HG03521 (cell line): ENCODE measurements around the gene OSMR.
"Not testable (repeated sequence)": the region's sequence is repeated elsewhere in the genome, so short reads cannot be mapped to it uniquely, and the experiment has no call there.

ENCODE experiments used
- ATAC-seq: cut with Tn5 transposase; IDR thresholded peaks from one replicate; pipeline ENCODE4 v1.9.1; 2021; ENCODE audit warnings: mild to moderate bottlenecking, moderate library complexity; ENCODE audit not compliant: unreplicated experiment

Gene OSMR

DNA sequence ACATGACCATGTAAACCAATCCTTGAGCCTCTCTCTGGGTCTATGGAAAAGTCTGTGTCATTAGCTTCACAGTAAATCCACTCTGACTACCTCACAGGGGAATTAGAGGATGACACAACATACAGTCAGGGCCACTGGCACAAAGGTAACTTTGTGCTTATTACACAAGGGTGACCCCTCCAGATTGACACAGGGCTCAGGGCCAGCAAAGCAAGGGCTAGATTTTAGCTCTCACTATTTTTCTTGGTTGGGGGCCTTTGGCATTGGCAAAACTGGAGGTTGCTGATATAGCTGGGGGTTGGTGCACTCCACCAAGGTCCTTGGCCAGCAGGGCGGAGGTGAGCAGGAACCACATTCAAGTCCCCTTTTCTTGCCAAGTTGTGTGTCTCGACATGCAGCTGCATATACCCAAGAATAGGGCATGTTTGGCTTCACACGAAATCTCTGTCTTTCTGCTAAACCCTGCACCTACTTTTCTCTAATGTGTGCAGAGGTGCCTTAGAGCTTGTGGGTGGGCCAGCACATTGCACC, 15.2 kb upstream of the OSMR start:
- no peak for ATAC-seq

GRCh38 chr5:38831117-38831516, 14.7 kb upstream of the OSMR start:
- ATAC-seq: no peak

DNA sequence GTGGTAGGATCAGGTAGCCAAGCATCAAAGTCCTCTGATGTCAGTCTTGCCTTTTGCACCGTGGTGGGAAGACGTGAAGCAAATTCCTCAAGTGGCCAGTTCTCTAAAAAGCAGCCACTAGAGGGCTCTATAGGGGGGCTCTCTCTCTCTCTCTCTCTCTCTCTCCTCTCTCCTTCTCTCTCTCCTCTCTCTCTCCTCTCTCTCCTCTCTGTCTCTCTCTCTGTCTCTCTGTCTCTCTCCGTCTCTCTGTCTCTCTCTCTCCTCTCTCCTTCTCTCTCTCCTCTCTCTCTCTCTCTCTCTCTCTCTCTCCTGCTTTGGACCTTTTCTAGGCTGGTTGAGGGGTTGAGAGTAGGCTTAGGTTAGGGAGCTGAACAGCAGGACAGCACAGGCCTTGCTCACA, 13.9 kb upstream of the OSMR start:
- ATAC-seq: no peak

DNA sequence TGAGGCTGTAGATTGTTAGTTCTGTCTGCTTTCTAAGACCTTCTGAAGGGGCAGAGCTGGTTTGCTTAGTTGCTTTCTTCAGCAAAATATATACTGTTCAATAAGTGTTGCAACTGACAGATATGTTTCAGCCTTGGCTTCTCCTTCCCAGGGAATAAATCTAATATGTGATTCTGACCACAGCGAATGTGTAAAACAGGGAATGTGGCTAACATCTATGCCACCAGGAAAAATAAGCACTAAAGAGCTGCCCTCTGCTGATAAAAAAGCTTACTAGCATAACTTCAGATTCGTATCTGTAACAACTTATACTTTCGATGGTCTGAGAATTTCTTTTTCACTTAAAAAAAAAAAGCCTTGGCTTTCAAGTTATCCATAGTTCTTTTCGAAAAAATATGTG, 13.0 kb upstream of the OSMR start:
- no peak for ATAC-seq

GRCh38 chr5:38835887-38836286, 9.9 kb upstream of the OSMR start:
- no peak for ATAC-seq

DNA sequence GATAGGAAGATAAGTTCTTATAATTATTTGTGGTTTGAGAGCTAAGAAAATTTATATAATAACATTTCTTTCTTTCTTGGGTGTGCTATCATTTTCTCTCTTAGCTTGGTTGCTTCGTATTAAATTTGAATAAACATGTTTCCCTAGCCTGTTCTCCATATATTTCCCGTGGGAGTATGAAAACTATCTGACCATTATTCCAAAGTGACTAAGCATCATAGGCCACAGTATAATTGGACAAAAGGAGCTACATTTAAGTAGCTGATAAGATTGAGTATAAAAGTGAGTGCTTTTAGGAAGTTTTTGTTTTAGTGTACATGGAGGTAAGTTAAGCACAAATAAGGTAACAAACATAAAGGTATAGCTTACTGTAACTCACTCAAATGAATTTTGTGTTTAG, 8.4 kb upstream of the OSMR start:
- no peak for ATAC-seq

- ATAC-seq: no peak
Measured at GRCh38 chr5:38837932-38838331, 7.9 kb upstream of the OSMR start.

GRCh38 chr5:38843665-38844064, 2.1 kb upstream of the OSMR start:
- no peak for ATAC-seq

- no peak for ATAC-seq
Measured at GRCh38 chr5:38846379-38847011, 683 bp downstream of the OSMR start.

GRCh38 chr5:38847559-38848347, 1.9 kb downstream of the OSMR start:
- no peak for ATAC-seq

DNA sequence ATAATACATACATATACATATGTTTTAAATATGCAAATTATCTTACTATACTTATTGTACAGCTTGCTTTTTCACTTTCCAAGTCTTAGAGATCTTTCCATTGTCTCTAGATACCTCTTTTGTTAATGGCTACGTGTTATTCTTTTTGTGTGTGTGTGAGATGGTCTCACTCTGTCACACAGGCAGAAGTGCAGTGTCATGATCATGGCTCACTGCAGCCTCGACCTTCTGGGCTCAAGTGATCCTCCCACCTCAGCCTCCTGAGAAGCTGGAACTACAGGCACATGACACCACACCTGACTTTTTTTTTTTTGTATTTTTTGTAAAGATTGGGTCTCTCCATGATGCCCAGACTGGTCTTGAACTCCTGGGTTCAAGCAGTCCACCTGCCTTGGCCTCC, 2.8 kb downstream of the OSMR start:
- no peak for ATAC-seq

DNA sequence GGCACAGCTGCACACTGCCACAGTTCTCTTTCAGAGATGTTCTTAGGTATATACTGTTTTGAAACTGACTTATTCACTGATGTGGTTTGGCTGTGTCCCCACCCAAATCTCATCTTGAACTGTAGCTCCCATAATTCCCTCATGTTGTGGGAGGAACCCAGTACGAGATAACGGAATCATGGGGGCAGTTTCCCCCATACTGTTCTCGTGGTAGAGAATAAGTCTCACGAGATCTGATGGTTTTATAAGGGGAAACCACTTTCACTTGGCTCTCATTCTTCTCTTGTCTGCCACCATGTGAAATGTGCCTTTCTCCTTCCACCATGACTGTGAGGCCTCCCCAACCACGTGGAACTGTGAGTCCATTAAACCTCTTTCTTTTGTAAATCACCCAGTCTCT, 5.8 kb downstream of the OSMR start:
- not testable (repeated sequence) for ATAC-seq

DNA sequence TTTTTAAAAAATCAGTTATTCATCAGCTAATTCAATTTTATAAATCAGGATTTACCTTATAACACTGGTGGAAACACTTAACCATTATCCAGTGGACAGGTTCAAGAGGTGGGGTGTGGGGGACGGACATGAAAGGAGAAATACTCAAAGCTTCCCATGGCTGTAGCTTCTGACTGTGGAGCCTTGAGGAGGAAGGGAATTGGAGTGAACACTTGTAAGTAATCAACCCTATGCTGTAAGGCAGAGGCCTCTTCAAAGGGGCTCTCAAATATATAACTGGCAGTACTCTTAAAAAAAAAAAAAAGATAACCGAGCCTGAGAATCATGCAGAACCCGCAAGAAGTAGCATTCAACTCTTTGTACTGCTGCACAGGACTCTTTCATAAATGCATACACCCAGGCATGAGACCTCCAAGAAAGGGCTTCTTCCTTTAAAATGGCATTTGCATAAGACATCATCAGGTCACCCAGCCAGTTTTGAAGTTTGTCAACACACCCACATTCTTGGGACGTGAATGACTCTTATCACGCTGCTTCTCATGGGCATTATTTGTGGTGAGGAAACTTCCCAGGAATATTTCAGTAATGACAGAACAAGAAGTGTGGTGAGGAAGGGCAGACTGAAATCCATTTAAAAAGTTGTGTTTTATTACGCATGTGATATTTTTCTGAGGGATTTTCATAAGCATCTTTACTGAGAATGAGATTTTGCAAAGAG, 8.1 kb downstream of the OSMR start:
- no peak for ATAC-seq

GRCh38 chr5:38854907-38855306, 9.1 kb downstream of the OSMR start:
- no peak for ATAC-seq

DNA sequence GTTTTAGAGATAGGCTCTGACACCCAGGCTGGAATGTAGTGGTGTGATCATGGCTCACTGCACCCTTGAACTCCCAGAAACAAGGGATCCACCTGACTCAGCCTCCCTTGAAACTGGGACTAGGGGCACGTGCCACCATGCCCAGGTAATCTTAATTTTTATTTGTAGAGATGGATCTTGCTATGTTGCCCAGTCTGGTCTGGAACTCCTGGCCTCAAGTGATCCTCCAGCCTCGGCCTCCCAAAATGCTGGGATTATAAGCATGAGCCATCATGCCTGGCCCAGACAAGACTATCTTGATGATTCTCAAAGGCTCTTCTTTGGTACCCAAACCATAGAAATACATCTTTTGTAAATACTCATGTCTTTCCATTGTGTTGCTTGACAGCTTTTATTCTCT, 10.8 kb downstream of the OSMR start:
- ATAC-seq: no peak

DNA sequence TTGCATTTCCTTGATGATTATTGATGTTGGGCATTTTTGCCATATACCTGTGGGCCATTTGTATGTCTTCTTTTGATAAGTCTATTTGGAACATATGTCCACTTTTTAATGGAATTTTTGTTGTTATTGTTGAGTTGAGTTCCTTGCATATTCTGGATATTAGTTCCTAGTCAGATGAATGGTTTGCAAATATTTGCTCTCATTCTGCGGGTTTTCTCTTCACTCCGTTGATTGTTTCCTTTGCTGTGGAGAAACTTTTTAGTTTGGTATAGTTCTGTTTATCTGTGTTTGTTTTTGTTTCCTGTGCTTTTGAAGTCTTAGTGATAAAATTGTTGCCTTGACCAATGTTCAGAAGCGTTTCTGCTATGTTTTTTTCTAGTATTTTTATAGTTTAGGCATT, 13.0 kb downstream of the OSMR start:
- ATAC-seq: no peak

DNA sequence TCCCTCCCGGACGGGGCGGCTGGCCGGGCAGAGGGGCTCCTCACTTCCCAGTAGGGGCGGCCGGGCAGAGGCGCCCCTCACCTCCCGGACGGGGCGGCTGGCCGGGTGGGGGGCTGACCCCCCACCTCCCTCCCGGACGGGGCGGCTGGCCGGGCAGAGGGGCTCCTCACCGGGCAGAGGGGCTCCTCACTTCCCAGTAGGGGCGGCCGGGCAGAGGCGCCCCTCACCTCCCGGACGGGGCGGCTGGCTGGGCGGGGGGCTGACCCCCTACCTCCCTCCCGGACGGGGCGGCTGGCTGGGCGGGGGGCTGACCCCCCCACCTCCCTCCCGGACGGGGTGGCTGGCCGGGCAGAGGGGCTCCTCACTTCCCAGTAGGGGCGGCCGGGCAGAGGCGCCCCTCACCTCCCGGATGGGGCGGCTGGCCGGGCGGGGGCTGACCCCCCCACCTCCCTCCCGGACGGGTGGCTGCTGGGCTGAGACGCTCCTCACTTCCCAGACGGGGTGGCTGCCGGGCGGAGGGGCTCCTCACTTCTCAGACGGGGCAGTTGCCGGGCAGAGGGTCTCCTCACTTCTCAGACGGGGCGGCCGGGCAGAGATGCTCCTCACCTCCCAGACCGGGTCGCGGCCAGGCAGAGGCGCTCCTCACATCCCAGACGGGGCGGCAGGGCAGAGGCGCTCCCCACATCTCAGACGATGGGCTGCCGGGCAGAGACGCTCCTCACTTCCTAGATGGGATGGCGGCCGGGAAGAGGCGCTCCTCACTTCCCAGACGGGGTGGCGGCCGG, 16.4 kb downstream of the OSMR start:
- ATAC-seq: not testable (repeated sequence)

GRCh38 chr5:38866362-38867031, 20.7 kb downstream of the OSMR start:
- no peak for ATAC-seq

DNA sequence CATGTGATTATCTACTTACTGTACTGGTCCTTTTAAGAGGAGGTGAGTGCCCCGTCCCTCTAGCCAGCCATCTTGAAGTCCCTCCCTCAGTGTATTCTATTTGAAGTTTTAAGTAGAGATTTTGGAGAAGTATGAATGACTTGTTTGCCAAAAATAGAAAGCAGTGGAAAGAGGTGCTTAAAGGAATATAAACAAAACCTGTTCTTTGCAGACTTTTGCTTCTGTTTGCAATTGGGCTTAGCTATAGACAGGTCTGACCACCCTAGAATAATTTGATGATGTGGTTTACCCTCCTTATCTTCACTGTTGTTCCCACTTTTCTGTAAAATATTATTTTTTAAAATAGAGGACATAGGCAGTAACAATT, 21.2 kb downstream of the OSMR start:
- no peak for ATAC-seq

DNA sequence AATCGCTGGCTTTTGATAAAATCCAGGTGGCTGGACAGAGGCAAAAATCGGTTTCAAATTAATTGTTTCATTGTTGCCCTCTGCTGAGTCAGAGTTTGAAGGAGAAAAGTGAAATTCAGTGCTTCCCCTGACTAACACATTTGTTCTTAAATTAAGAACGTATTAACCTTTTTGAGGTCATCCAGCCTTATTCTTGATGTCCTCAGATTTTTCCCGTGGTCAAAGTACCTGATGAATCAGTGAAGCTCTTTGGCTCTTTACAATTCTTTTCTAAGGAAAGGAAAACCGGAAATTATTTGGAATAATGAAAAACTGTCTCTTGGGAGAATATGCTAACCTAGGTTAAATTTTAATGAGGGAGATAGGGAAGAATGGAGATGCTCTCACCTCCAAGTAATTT, 21.6 kb downstream of the OSMR start:
- no peak for ATAC-seq

DNA sequence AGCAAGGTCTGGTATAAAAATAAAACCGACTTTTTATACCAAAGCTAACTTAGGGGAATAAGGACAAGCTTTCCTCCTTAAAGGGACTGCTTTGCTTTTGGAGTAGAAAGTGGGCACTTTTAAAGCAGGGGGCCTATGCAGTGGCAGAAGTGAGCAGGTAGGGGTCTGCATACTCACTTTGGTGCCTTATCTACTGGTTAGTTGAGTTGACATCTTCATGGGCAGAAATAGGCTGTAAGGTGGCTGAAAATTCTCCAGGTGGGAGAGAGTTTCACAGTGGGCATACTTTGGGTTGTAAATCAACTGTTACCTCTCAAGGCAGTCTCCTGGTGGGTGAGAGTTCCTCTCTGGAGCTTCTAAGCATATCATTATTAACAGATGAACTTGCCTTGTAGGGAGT, 24.8 kb downstream of the OSMR start:
- ATAC-seq: no peak
